HEK293 (cell line): ENCODE measurements around the gene TBC1D30.

Experiments
- CTCF ChIA-PET: fragments of 350-600 bp; formaldehyde crosslinking; extraction: SDS; loops from one replicate; lab custom pipeline; 2021; ENCODE audit warnings: antibody characterized with exemption; lab: Yijun Ruan, JAX
- POLR2A ChIA-PET: fragments of 300-600 bp; formaldehyde crosslinking; extraction: SDS; loops from one replicate; lab custom pipeline; 2020; ENCODE audit warnings: antibody characterized with exemption, inconsistent platforms; lab: Yijun Ruan, JAX
- H3K27ac ChIP-seq: fragments of 200-500 bp; sonication (Bioruptor generic); 2 replicates; pipeline ENCODE4 v1.5.1; 2014; ENCODE audit warnings: low read depth, low read length, control low read depth, inconsistent platforms; ENCODE audit errors: extremely low read depth
- H3K36me3 ChIP-seq, 2 experiments: fragments of 200-500 bp in 1 of 2; sonication (Bioruptor generic) in 1 of 2; 1 replicate in 1 of 2; 2 replicates in 1 of 2; pipeline ENCODE4 v1.5.1; 2014 to 2017; ENCODE audit warnings: inconsistent platforms in 2 of 2, low read length in 2 of 2; ENCODE audit not compliant: control insufficient read depth in 2 of 2, insufficient read depth in 1 of 2
- H3K4me1 ChIP-seq: fragments of 200-500 bp; sonication (Bioruptor generic); 2 replicates; pipeline ENCODE4 v1.5.1; 2014; ENCODE audit warnings: mild to moderate bottlenecking, low read length, inconsistent platforms; ENCODE audit not compliant: control insufficient read depth, insufficient read depth
- H3K4me3 ChIP-seq: 2 replicates; pipeline ENCODE4 v1.5.1; 2011; ENCODE audit warnings: low read depth, mild to moderate bottlenecking, control low read depth, low read length, moderate library complexity
- H3K9me3 ChIP-seq: fragments of 200-500 bp; sonication (Bioruptor generic); 2 replicates; pipeline ENCODE4 v1.5.1; 2014; ENCODE audit warnings: low read depth, low read length, inconsistent platforms; ENCODE audit not compliant: control insufficient read depth, insufficient read depth
- GLIS2 ChIP-seq: fragments of 450-650 bp; formaldehyde crosslinking; IDR thresholded peaks from 2 replicates; pipeline ENCODE4 v1.5.1; 2016; ENCODE audit warnings: missing biosample characterization, missing genetic modification characterization
- HOXC10 ChIP-seq: sonication (generic); formaldehyde crosslinking; IDR thresholded peaks from 2 replicates; pipeline ENCODE4 v1.8.1; 2023; ENCODE audit warnings: mild to moderate bottlenecking, missing genetic modification reagents
- INSM2 ChIP-seq: fragments of 450-650 bp; formaldehyde crosslinking; IDR thresholded peaks from 2 replicates; pipeline ENCODE4 v1.5.1; 2016; ENCODE audit warnings: missing biosample characterization, missing genetic modification characterization
- OVOL3 ChIP-seq: fragments of 450-650 bp; formaldehyde crosslinking; IDR thresholded peaks from 2 replicates; pipeline ENCODE4 v1.5.1; 2016; ENCODE audit warnings: missing biosample characterization, missing genetic modification characterization
- PRDM1 ChIP-seq: fragments of 450-650 bp; formaldehyde crosslinking; IDR thresholded peaks from 2 replicates; pipeline ENCODE4; 2016; ENCODE audit warnings: missing biosample characterization, missing genetic modification characterization
- PRDM10 ChIP-seq: fragments of 450-650 bp; formaldehyde crosslinking; IDR thresholded peaks from 2 replicates; pipeline ENCODE4 v1.5.1; 2016; ENCODE audit warnings: missing biosample characterization, missing genetic modification characterization
- SALL2 ChIP-seq: fragments of 450-650 bp; formaldehyde crosslinking; IDR thresholded peaks from 2 replicates; pipeline ENCODE4 v1.5.0; 2017; ENCODE audit warnings: missing biosample characterization, mild to moderate bottlenecking, missing genetic modification characterization, borderline replicate concordance
- SCRT2 ChIP-seq: fragments of 450-650 bp; formaldehyde crosslinking; IDR thresholded peaks from 2 replicates; pipeline ENCODE4 v1.5.1; 2016; ENCODE audit warnings: missing biosample characterization, missing genetic modification characterization
- ZBTB20 ChIP-seq: fragments of 450-650 bp; formaldehyde crosslinking; IDR thresholded peaks from 2 replicates; pipeline ENCODE4 v1.5.1; 2016; ENCODE audit warnings: missing biosample characterization, missing genetic modification characterization
- ZBTB7A ChIP-seq: fragments of 450-650 bp; formaldehyde crosslinking; IDR thresholded peaks from 2 replicates; pipeline ENCODE4 v1.5.1; 2016; ENCODE audit warnings: low read depth, missing biosample characterization, missing genetic modification characterization
- ZEB2 ChIP-seq: fragments of 450-650 bp; formaldehyde crosslinking; IDR thresholded peaks from 2 replicates; pipeline ENCODE4 v1.5.1; 2016; ENCODE audit warnings: missing biosample characterization, missing genetic modification characterization
- ZNF10 ChIP-seq: fragments of 450-650 bp; formaldehyde crosslinking; IDR thresholded peaks from 2 replicates; pipeline ENCODE4 v1.5.1; 2017; ENCODE audit warnings: missing biosample characterization, missing genetic modification characterization
- ZNF132 ChIP-seq: fragments of 450-650 bp; formaldehyde crosslinking; IDR thresholded peaks from 2 replicates; pipeline ENCODE4 v1.5.1; 2017; ENCODE audit warnings: missing biosample characterization, missing genetic modification characterization, borderline replicate concordance
- ZNF184 ChIP-seq: fragments of 450-650 bp; IDR thresholded peaks from 2 replicates; pipeline ENCODE4 v1.5.1; 2018; ENCODE audit warnings: missing biosample characterization, mild to moderate bottlenecking, missing genetic modification characterization
- ZNF280C ChIP-seq: fragments of 450-650 bp; formaldehyde crosslinking; IDR thresholded peaks from 2 replicates; pipeline ENCODE4 v1.5.1; 2016; ENCODE audit warnings: missing biosample characterization, missing genetic modification characterization
- ZNF501 ChIP-seq: fragments of 450-650 bp; formaldehyde crosslinking; IDR thresholded peaks from 2 replicates; pipeline ENCODE4 v1.5.1; 2016; ENCODE audit warnings: missing biosample characterization, missing genetic modification characterization
- ZNF529 ChIP-seq: fragments of 450-650 bp; formaldehyde crosslinking; IDR thresholded peaks from 2 replicates; pipeline ENCODE4 v1.5.1; 2017; ENCODE audit warnings: missing genetic modification characterization, missing biosample characterization; ENCODE audit not compliant: insufficient replicate concordance
- ZNF580 ChIP-seq: fragments of 450-650 bp; formaldehyde crosslinking; IDR thresholded peaks from 2 replicates; pipeline ENCODE4 v1.5.1; 2016; ENCODE audit warnings: missing biosample characterization, missing genetic modification characterization
- ZNF629 ChIP-seq: fragments of 450-650 bp; formaldehyde crosslinking; IDR thresholded peaks from 2 replicates; pipeline ENCODE4 v1.5.1; 2017; ENCODE audit warnings: missing biosample characterization, missing genetic modification characterization
- ZNF658 ChIP-seq: fragments of 450-650 bp; formaldehyde crosslinking; IDR thresholded peaks from 2 replicates; pipeline ENCODE4; 2016; ENCODE audit warnings: missing biosample characterization, missing genetic modification characterization
- ZNF677 ChIP-seq: fragments of 450-650 bp; IDR thresholded peaks from 2 replicates; pipeline ENCODE4 v1.5.0; 2018; ENCODE audit warnings: missing biosample characterization, mild to moderate bottlenecking, missing genetic modification characterization, moderate library complexity
- ZNF701 ChIP-seq: fragments of 450-650 bp; formaldehyde crosslinking; IDR thresholded peaks from 2 replicates; pipeline ENCODE4 v1.5.1; 2016; ENCODE audit warnings: missing biosample characterization, missing genetic modification characterization
- ZNF777 ChIP-seq: fragments of 450-650 bp; formaldehyde crosslinking; IDR thresholded peaks from 2 replicates; pipeline ENCODE4 v1.5.1; 2017; ENCODE audit warnings: missing biosample characterization, missing genetic modification characterization, borderline replicate concordance
- ZNF791 ChIP-seq: fragments of 450-650 bp; formaldehyde crosslinking; IDR thresholded peaks from 2 replicates; pipeline ENCODE4 v1.5.1; 2016; ENCODE audit warnings: missing biosample characterization, missing genetic modification characterization
- ZSCAN16 ChIP-seq: fragments of 450-650 bp; formaldehyde crosslinking; IDR thresholded peaks from 2 replicates; pipeline ENCODE4 v1.5.1; 2016; ENCODE audit warnings: missing biosample characterization, missing genetic modification characterization
- ZXDB ChIP-seq: fragments of 450-650 bp; formaldehyde crosslinking; IDR thresholded peaks from 2 replicates; pipeline ENCODE4 v1.5.1; 2016; ENCODE audit warnings: missing biosample characterization, missing genetic modification characterization
- TF ChIP-seq, protein P1 (sequence below): fragments of 450-650 bp; formaldehyde crosslinking; IDR thresholded peaks from 2 replicates; pipeline ENCODE4; 2016; ENCODE audit warnings: missing biosample characterization, missing genetic modification characterization
- TF ChIP-seq, protein P2 (sequence below): fragments of 450-650 bp; formaldehyde crosslinking; IDR thresholded peaks from 2 replicates; pipeline ENCODE4 v1.5.1; 2016; ENCODE audit warnings: missing biosample characterization, missing genetic modification characterization

TBC1D30 gene

DNA sequence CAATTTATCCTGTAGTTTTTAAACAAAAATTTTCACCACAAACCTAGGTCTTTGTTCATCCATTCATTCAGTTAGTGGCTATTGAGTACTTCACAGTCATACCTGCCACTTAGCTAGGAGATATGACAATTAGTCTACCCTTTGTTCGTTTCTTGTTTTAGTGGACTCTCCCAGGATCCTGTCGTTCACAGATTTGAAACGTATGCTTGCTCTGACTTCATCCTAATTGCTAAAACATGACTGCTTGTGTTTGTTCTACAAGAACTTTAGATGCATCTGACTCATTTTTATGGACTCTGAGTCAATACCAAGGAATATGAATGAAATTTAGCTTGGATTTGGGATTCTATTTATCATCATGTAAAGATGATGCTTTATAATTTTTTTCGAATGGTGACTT is 69.5 kb downstream of the TBC1D30 start:
- Histone ChIP-seq H3K4me1 (no peaks in the 10 kb centered on the region), H3K27ac (no peak overlapping the region), H3K36me3 (no peaks in the 10 kb centered on the region), H3K4me3 (no peak overlapping the region), H3K9me3 (no peaks in the 10 kb centered on the region)
- no peak for TF ChIP-seq ZBTB20 (tag by site-specific recombination)
- TF ChIP-seq ZNF658 (tag by site-specific recombination): no peak
- no peak for TF ChIP-seq ZNF280C
- no peak for TF ChIP-seq ZNF701 (tag by site-specific recombination)
- no peak for TF ChIP-seq ZNF10 (tag by site-specific recombination)
- TF ChIP-seq, protein P1, sequence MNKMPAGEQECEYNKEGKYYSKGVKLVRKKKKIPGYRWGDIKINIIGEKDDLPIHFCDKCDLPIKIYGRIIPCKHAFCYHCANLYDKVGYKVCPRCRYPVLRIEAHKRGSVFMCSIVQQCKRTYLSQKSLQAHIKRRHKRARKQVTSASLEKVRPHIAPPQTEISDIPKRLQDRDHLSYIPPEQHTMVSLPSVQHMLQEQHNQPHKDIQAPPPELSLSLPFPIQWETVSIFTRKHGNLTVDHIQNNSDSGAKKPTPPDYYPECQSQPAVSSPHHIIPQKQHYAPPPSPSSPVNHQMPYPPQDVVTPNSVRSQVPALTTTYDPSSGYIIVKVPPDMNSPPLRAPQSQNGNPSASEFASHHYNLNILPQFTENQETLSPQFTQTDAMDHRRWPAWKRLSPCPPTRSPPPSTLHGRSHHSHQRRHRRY: no peak
- no peak for TF ChIP-seq INSM2 (tag by site-specific recombination)
- TF ChIP-seq ZNF677 (tag by site-specific recombination): no peak
- TF ChIP-seq ZNF629 (tag by site-specific recombination): peak; percentile 49
- peak; percentile 82 for TF ChIP-seq PRDM10
- no peak for TF ChIP-seq GLIS2 (tag by site-specific recombination)
- no peak for TF ChIP-seq PRDM1 (tag by site-specific recombination)
- TF ChIP-seq ZNF184: 0 out of 2 replicates have a peak, but pooled peaks have one; percentile 51
- TF ChIP-seq, protein P2, sequence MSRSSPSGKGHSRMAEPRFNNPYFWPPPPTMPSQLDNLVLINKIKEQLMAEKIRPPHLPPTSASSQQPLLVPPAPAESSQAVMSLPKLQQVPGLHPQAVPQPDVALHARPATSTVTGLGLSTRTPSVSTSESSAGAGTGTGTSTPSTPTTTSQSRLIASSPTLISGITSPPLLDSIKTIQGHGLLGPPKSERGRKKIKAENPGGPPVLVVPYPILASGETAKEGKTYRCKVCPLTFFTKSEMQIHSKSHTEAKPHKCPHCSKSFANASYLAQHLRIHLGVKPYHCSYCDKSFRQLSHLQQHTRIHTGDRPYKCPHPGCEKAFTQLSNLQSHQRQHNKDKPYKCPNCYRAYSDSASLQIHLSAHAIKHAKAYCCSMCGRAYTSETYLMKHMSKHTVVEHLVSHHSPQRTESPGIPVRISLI (tag by site-specific recombination): no peak
- TF ChIP-seq ZNF777 (tag by site-specific recombination): no peak
- TF ChIP-seq SALL2 (tag by site-specific recombination): no peak
- TF ChIP-seq HOXC10: no peak
- no peak for TF ChIP-seq ZNF791
- TF ChIP-seq OVOL3: no peak
- no peak for TF ChIP-seq ZNF529 (tag by site-specific recombination)
- TF ChIP-seq ZEB2: peak; percentile 75
- TF ChIP-seq SCRT2 (tag by site-specific recombination): no peak
- TF ChIP-seq ZNF580 (tag by site-specific recombination): no peak
- no peak for TF ChIP-seq ZBTB7A (tag by site-specific recombination)
- no peak for TF ChIP-seq ZXDB
- TF ChIP-seq ZSCAN16 (tag by site-specific recombination): no peak
- no peak for TF ChIP-seq ZNF132 (tag by site-specific recombination)
- no peak for TF ChIP-seq ZNF501 (tag by site-specific recombination)
- ChIA-PET POLR2A (no interaction called here), CTCF (interaction anchor here (0.6 to 4.8 kb wide), 10 partner anchors 30 to 1245 kb away, joined by 3 to 22 read pairs (median 4); partner anchors contain the start of gene WIF1)
